GM12878 (cell line): ENCODE measurements around the gene ATXN1. TPM values are rescaled to one million over a fixed set of nuclear protein-coding genes. Genes with fewer than 3 reads are reported as not detected.

Experiments used
- BMI1 ChIP-seq: fragments of 450-650 bp; IDR thresholded peaks from 2 replicates; pipeline ENCODE4 v1.6.1; 2016; ENCODE audit warnings: mild to moderate bottlenecking, moderate library complexity, borderline replicate concordance
- CEBPZ ChIP-seq: fragments of 150-350 bp; IDR thresholded peaks from 2 replicates; pipeline ENCODE4 v1.6.1; 2016; ENCODE audit warnings: low read depth, low read length
- CHD1 ChIP-seq: IDR thresholded peaks from 2 replicates; pipeline ENCODE4 v1.6.1; 2012; ENCODE audit warnings: low read depth, low read length, improper control_type of control experiment
- EED ChIP-seq: sonication (generic); IDR thresholded peaks from 2 replicates; pipeline ENCODE4 v1.6.1; 2016; ENCODE audit warnings: antibody characterized with exemption, low read depth
- ESRRA ChIP-seq: IDR thresholded peaks from 2 replicates; pipeline ENCODE4 v1.6.1; 2012; ENCODE audit warnings: mild to moderate bottlenecking, low read length, improper control_type of control experiment
- GABPA ChIP-seq: IDR thresholded peaks from 2 replicates; pipeline ENCODE4 v1.6.1; 2014; ENCODE audit warnings: antibody characterized with exemption, low read depth, mild to moderate bottlenecking, inconsistent platforms
- HDAC2 ChIP-seq: fragments of 200-600 bp; sonication (generic); IDR thresholded peaks from 2 replicates; pipeline ENCODE4 v1.6.1; 2017
- JUNB ChIP-seq: IDR thresholded peaks from 2 replicates; pipeline ENCODE4 v1.6.1; 2016; ENCODE audit warnings: antibody characterized with exemption, mild to moderate bottlenecking
- MEF2B ChIP-seq: fragments of 450-650 bp; IDR thresholded peaks from 2 replicates; pipeline ENCODE4 v1.6.1; 2018; ENCODE audit warnings: mild to moderate bottlenecking, moderate library complexity; ENCODE audit not compliant: partially characterized antibody, poor library complexity, severe bottlenecking
- RAD51 ChIP-seq: fragments of 450-650 bp; IDR thresholded peaks from 2 replicates; pipeline ENCODE4 v1.6.1; 2016; ENCODE audit warnings: moderate library complexity, mild to moderate bottlenecking, inconsistent platforms
- RELB ChIP-seq: fragments of 450-650 bp; IDR thresholded peaks from 2 replicates; pipeline ENCODE4 v1.6.1; 2017; ENCODE audit warnings: low read depth, mild to moderate bottlenecking, moderate library complexity
- SMC3 ChIP-seq: IDR thresholded peaks from 2 replicates; pipeline ENCODE4 v1.6.1; 2011; ENCODE audit warnings: low read length, improper control_type of control experiment, borderline replicate concordance
- ZNF217 ChIP-seq: fragments of 450-650 bp; IDR thresholded peaks from 2 replicates; pipeline ENCODE4 v1.6.1; 2017; ENCODE audit warnings: antibody characterized with exemption, mild to moderate bottlenecking
- polyA plus RNA-seq, 11 experiments: library from polyadenylated mRNA; depleted of rRNA in 4 of 11; unstranded in 6 of 11; stranded (reverse) in 5 of 11; fragments of >200 nt; fragmentation: Nextera tagmentation in 4 of 11; fragmentation: Illumina TruSeq in 1 of 11; extraction: Ambion mirVana in 4 of 11; extraction: Trizol in 1 of 11; gene quantifications; 1 replicate in 1 of 11; 2 replicates in 10 of 11; pipeline versions ENCODE4 v1.2.1 to v1.2.3, GENCODE V29; 2011 to 2016; ENCODE audit warnings: inconsistent platforms in 2 of 11, missing spikeins in 2 of 11, low read depth in 1 of 11
- total RNA-seq, 4 experiments: library from RNA; depleted of rRNA in 3 of 4; stranded (reverse); fragments of >200 nt in 3 of 4; fragmentation: Illumina TruSeq in 1 of 4; extraction: Trizol in 1 of 4; gene quantifications; 2 replicates each; pipeline versions ENCODE4 v1.2.1 to v1.2.3, GENCODE V29; 2013 to 2021
- TF ChIP-seq, protein P1 (sequence below): IDR thresholded peaks from 2 replicates; pipeline ENCODE4 v1.6.1; 2012; ENCODE audit warnings: low read length, inconsistent platforms
- TF ChIP-seq, protein P2 (sequence below): fragments of 450-650 bp; IDR thresholded peaks from 2 replicates; pipeline ENCODE4 v1.6.1; 2017; ENCODE audit warnings: antibody characterized with exemption, mild to moderate bottlenecking, moderate library complexity
- TF ChIP-seq, protein P3 (sequence below): IDR thresholded peaks from 2 replicates; pipeline ENCODE4 v1.6.1; 2012; ENCODE audit warnings: improper control_type of control experiment, low read depth, low read length; ENCODE audit not compliant: insufficient replicate concordance

Gene ATXN1
- total and polyA plus RNA-seq, 10 of the 15 experiments (the other 5 are each of a cell fraction or from before 2014, with no cell fraction given) = 12.2 to 51.2 (median 20.5) TPM

- TF ChIP-seq, protein P1, sequence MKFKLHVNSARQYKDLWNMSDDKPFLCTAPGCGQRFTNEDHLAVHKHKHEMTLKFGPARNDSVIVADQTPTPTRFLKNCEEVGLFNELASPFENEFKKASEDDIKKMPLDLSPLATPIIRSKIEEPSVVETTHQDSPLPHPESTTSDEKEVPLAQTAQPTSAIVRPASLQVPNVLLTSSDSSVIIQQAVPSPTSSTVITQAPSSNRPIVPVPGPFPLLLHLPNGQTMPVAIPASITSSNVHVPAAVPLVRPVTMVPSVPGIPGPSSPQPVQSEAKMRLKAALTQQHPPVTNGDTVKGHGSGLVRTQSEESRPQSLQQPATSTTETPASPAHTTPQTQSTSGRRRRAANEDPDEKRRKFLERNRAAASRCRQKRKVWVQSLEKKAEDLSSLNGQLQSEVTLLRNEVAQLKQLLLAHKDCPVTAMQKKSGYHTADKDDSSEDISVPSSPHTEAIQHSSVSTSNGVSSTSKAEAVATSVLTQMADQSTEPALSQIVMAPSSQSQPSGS = peak; percentile 91
- TF ChIP-seq RELB (no peak), HDAC2 (no peak), GABPA (peak; percentile 72), CHD1 (no peak), CEBPZ (no peak), SMC3 (no peak), EED (peak; percentile 54), ESRRA (no peak), RAD51 (no peak), ZNF217 (peak; percentile 89; the same call in 1 of the 2 replicates), BMI1 (no peak), JUNB (peak; percentile 99), MEF2B (peak; percentile 60)
- TF ChIP-seq, protein P2, sequence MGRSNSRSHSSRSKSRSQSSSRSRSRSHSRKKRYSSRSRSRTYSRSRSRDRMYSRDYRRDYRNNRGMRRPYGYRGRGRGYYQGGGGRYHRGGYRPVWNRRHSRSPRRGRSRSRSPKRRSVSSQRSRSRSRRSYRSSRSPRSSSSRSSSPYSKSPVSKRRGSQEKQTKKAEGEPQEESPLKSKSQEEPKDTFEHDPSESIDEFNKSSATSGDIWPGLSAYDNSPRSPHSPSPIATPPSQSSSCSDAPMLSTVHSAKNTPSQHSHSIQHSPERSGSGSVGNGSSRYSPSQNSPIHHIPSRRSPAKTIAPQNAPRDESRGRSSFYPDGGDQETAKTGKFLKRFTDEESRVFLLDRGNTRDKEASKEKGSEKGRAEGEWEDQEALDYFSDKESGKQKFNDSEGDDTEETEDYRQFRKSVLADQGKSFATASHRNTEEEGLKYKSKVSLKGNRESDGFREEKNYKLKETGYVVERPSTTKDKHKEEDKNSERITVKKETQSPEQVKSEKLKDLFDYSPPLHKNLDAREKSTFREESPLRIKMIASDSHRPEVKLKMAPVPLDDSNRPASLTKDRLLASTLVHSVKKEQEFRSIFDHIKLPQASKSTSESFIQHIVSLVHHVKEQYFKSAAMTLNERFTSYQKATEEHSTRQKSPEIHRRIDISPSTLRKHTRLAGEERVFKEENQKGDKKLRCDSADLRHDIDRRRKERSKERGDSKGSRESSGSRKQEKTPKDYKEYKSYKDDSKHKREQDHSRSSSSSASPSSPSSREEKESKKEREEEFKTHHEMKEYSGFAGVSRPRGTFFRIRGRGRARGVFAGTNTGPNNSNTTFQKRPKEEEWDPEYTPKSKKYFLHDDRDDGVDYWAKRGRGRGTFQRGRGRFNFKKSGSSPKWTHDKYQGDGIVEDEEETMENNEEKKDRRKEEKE = no peak
- TF ChIP-seq, protein P3, sequence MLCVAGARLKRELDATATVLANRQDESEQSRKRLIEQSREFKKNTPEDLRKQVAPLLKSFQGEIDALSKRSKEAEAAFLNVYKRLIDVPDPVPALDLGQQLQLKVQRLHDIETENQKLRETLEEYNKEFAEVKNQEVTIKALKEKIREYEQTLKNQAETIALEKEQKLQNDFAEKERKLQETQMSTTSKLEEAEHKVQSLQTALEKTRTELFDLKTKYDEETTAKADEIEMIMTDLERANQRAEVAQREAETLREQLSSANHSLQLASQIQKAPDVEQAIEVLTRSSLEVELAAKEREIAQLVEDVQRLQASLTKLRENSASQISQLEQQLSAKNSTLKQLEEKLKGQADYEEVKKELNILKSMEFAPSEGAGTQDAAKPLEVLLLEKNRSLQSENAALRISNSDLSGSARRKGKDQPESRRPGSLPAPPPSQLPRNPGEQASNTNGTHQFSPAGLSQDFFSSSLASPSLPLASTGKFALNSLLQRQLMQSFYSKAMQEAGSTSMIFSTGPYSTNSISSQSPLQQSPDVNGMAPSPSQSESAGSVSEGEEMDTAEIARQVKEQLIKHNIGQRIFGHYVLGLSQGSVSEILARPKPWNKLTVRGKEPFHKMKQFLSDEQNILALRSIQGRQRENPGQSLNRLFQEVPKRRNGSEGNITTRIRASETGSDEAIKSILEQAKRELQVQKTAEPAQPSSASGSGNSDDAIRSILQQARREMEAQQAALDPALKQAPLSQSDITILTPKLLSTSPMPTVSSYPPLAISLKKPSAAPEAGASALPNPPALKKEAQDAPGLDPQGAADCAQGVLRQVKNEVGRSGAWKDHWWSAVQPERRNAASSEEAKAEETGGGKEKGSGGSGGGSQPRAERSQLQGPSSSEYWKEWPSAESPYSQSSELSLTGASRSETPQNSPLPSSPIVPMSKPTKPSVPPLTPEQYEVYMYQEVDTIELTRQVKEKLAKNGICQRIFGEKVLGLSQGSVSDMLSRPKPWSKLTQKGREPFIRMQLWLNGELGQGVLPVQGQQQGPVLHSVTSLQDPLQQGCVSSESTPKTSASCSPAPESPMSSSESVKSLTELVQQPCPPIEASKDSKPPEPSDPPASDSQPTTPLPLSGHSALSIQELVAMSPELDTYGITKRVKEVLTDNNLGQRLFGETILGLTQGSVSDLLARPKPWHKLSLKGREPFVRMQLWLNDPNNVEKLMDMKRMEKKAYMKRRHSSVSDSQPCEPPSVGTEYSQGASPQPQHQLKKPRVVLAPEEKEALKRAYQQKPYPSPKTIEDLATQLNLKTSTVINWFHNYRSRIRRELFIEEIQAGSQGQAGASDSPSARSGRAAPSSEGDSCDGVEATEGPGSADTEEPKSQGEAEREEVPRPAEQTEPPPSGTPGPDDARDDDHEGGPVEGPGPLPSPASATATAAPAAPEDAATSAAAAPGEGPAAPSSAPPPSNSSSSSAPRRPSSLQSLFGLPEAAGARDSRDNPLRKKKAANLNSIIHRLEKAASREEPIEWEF = no peak
Observed at GRCh38 chr6:16670617-16671051, 90.6 kb downstream of the ATXN1 start (continued).
